GM21390 (cell line): Measurements from ENCODE around the gene CHMP1B.
"Not testable (repeated sequence)": the region's sequence is repeated elsewhere in the genome, so short reads cannot be mapped to it uniquely, and the experiment has no call there.

Source experiments
- ATAC-seq: cut with Tn5 transposase; IDR thresholded peaks from one replicate; pipeline ENCODE4 v1.9.1; 2021; ENCODE audit not compliant: unreplicated experiment

Gene CHMP1B

GRCh38 chr18:11866329-11866728 is 15.1 kb downstream of the CHMP1B start:
- ATAC-seq = no peak

GRCh38 chr18:11866764-11867163 is 15.6 kb downstream of the CHMP1B start:
- ATAC-seq = no peak

GRCh38 chr18:11868230-11868629 is 17.0 kb downstream of the CHMP1B start:
- no peak for ATAC-seq

- ATAC-seq = no peak
Observed at GRCh38 chr18:11871501-11871900, 20.3 kb downstream of the CHMP1B start.

- no peak for ATAC-seq
Observed at GRCh38 chr18:11872479-11873136, 21.4 kb downstream of the CHMP1B start.

- no peak for ATAC-seq
Observed at GRCh38 chr18:11873670-11874340, 22.6 kb downstream of the CHMP1B start.

GRCh38 chr18:11874676-11875075 is 23.5 kb downstream of the CHMP1B start:
- ATAC-seq = no peak

GRCh38 chr18:11877497-11878135 is 26.4 kb downstream of the CHMP1B start:
- no peak for ATAC-seq

GRCh38 chr18:11880586-11881304 is 29.5 kb downstream of the CHMP1B start:
- ATAC-seq = no peak

GRCh38 chr18:11882636-11883035 is 31.4 kb downstream of the CHMP1B start:
- no peak for ATAC-seq

- peak; percentile 92 for ATAC-seq
Observed at GRCh38 chr18:11883153-11883552, 31.9 kb downstream of the CHMP1B start.

GRCh38 chr18:11884396-11885030 is 33.3 kb downstream of the CHMP1B start:
- no peak for ATAC-seq

- no peak for ATAC-seq
Observed at GRCh38 chr18:11885278-11885947, 34.2 kb downstream of the CHMP1B start.

- no peak for ATAC-seq
Observed at GRCh38 chr18:11886577-11887110, 35.4 kb downstream of the CHMP1B start.

GRCh38 chr18:11887328-11888128 is 36.3 kb downstream of the CHMP1B start:
- ATAC-seq = no peak

GRCh38 chr18:11888726-11889125 is 37.5 kb downstream of the CHMP1B start:
- no peak for ATAC-seq

GRCh38 chr18:11889284-11889683 is 38.1 kb downstream of the CHMP1B start:
- no peak for ATAC-seq

GRCh38 chr18:11891737-11892136 is 40.5 kb downstream of the CHMP1B start:
- no peak for ATAC-seq

- not testable (repeated sequence) for ATAC-seq
Observed at GRCh38 chr18:11892438-11892837, 41.2 kb downstream of the CHMP1B start.
